ENCODE data around the gene S100A10.

The S100A10 gene

GRCh38 chr1:152003846-152004442 is 10.3 kb upstream of the S100A10 start:
- H3K27ac ChIP-seq (ENCODE audit: poor library complexity, severe bottlenecking) = no peak overlapping the region
- H3K27me3 ChIP-seq (ENCODE audit: insufficient read depth, poor library complexity, severe bottlenecking) = no peaks in the 10 kb centered on the region

GRCh38 chr1:152002960-152003359 is 9.3 kb upstream of the S100A10 start:
- no peak for DNase-seq (ENCODE audit: low spot score)
- Histone ChIP-seq H3K4me1 (ENCODE audit: insufficient read depth, poor library complexity, severe bottlenecking) (peaks cover 44% of the 10 kb centered on the region), H3K27me3 (ENCODE audit: insufficient read depth, poor library complexity, severe bottlenecking) (no peaks in the 10 kb centered on the region), H3K4me3 (ENCODE audit: severe bottlenecking) (no peak overlapping the region), H3K27ac (ENCODE audit: poor library complexity, severe bottlenecking) (peak overlapping the region; percentile 100), H3K36me3 (ENCODE audit: low read depth) (no peaks in the 10 kb centered on the region), H3K9me3 (ENCODE audit: severe bottlenecking) (no peaks in the 10 kb centered on the region)
- ATAC-seq (ENCODE audit: low read depth) = no peak
- TF ChIP-seq CTCF (IDR thresholded peaks at IDR 0.05; ENCODE audit: poor library complexity, severe bottlenecking) = no peak

More at GRCh38 chr1:152003846-152004442, 10.3 kb upstream of the S100A10 start:
- H3K36me3 ChIP-seq (ENCODE audit: low read depth) = no peaks in the 10 kb centered on the region
- TF ChIP-seq CTCF (IDR thresholded peaks at IDR 0.05; ENCODE audit: poor library complexity, severe bottlenecking) = no peak
- no peak overlapping the region for H3K4me3 ChIP-seq (ENCODE audit: severe bottlenecking)
- peaks cover 38% of the 10 kb centered on the region for H3K4me1 ChIP-seq (ENCODE audit: insufficient read depth, poor library complexity, severe bottlenecking)
- DNase-seq (ENCODE audit: low spot score) (no peak), ATAC-seq (ENCODE audit: low read depth) (no peak)
- H3K9me3 ChIP-seq (ENCODE audit: severe bottlenecking) = no peaks in the 10 kb centered on the region

GRCh38 chr1:152001631-152002584 is 8.2 kb upstream of the S100A10 start:
- H3K36me3 ChIP-seq (ENCODE audit: low read depth) = no peaks in the 10 kb centered on the region
- H3K4me3 ChIP-seq (ENCODE audit: severe bottlenecking) = no peak overlapping the region
- peaks cover 51% of the 10 kb centered on the region for H3K4me1 ChIP-seq (ENCODE audit: insufficient read depth, poor library complexity, severe bottlenecking)
- peak overlapping the region; percentile 100 for H3K27ac ChIP-seq (ENCODE audit: poor library complexity, severe bottlenecking)
- DNase-seq (ENCODE audit: low spot score) (peak; percentile 91), ATAC-seq (ENCODE audit: low read depth) (peak; percentile 84)
- TF ChIP-seq CTCF (IDR thresholded peaks at IDR 0.05; ENCODE audit: poor library complexity, severe bottlenecking) = peak; percentile 94
- H3K9me3 ChIP-seq (ENCODE audit: severe bottlenecking) = no peaks in the 10 kb centered on the region
- no peaks in the 10 kb centered on the region for H3K27me3 ChIP-seq (ENCODE audit: insufficient read depth, poor library complexity, severe bottlenecking)

GRCh38 chr1:152000964-152001630 is 7.4 kb upstream of the S100A10 start:
- no peak for DNase-seq (ENCODE audit: low spot score)
- ATAC-seq (ENCODE audit: low read depth) = peak; percentile 52; the same call in 2 of the 3 replicates
- Histone ChIP-seq H3K36me3 (ENCODE audit: low read depth) (no peaks in the 10 kb centered on the region), H3K27me3 (ENCODE audit: insufficient read depth, poor library complexity, severe bottlenecking) (no peaks in the 10 kb centered on the region), H3K9me3 (ENCODE audit: severe bottlenecking) (no peaks in the 10 kb centered on the region), H3K4me3 (ENCODE audit: severe bottlenecking) (no peak overlapping the region), H3K4me1 (ENCODE audit: insufficient read depth, poor library complexity, severe bottlenecking) (peaks cover 56% of the 10 kb centered on the region), H3K27ac (ENCODE audit: poor library complexity, severe bottlenecking) (peak overlapping the region; percentile 100)
- TF ChIP-seq CTCF (IDR thresholded peaks at IDR 0.05; ENCODE audit: poor library complexity, severe bottlenecking) = no peak

All from RWPE2 (cell line).